ENCODE data around the gene MINDY2.

The MINDY2 gene

DNA sequence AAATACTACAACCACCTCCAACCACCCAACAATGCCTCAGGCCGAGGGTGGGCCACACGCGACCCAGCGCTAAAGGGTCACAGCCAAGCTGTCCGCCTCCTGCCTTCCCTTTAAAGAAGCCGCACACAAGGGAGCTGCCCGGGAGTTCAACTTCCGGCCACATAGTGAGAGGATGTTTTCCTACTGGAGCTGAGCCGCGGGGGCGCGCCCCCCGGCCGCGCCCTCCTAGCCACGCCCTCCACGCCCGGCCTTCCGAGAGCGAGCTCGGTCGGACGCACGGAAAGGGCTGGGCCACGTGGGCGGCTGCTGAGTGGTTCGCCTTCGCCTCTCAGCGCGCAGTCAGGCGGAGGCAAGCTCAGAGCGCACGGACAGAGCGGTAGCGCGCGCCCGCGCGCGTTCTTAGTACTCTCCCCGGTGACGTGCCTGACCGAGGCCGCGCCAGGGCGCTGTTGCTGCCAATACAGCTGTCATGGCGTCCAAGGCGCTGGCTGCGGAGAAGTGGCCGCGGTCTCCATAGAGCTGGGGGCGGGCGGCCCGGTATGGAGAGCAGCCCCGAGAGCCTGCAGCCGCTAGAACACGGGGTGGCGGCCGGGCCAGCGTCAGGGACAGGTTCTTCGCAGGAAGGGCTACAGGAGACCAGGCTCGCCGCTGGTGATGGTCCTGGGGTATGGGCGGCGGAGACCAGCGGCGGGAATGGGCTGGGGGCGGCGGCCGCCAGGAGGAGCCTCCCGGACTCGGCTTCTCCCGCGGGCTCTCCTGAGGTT, at the start of gene MINDY2:
TSS of gene MINDY2 (plus strand) at position 446 of the 764 bp plus-strand sequence. CDS start at position 540, 94 bp downstream.
- DNase-seq: peak; percentile 97

DNA sequence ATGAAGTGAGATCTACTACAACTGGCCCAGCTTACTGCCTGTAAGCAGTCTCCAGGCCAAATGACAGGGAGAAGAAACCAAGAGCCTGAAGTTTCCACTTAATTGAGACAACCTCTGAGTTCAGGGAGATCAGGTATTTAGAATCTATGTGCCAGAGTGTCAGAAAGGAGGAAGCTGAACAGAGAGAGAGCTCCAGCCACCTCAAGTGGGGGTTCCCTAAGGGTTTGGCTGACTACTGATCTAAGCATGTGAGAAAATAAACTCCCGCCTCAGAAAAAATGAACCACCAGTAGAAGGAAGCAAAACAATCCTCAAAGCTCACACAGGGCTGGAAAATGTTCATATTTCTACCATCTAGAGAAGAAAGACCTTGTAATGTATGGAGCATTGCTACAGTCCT, 46.6 kb upstream of the MINDY2 start:
- DNase-seq: peak; percentile 40

DNA sequence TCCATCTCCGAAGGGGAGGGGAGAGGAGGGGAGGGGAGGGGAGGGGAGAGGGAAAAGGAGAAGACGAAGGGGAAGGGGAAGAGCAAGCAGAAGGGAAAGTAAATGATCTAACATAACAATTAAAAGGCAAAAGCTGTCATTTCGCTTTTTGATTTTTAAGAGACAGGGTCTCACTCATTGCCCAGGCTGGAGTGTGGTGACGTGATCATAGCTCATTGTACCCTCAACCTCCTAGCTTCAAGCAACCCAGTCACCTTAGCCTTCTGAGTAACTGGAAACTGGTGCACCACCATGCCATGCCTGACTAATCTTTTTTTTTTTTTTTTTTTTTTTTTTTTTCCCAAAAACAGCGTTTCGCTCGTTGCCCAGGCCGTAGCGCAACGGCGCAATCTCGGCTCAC, 44.2 kb upstream of the MINDY2 start:
- no peak for DNase-seq

- DNase-seq: no peak
Measured at GRCh38 chr15:58731756-58732535, 39.2 kb upstream of the MINDY2 start.

DNA sequence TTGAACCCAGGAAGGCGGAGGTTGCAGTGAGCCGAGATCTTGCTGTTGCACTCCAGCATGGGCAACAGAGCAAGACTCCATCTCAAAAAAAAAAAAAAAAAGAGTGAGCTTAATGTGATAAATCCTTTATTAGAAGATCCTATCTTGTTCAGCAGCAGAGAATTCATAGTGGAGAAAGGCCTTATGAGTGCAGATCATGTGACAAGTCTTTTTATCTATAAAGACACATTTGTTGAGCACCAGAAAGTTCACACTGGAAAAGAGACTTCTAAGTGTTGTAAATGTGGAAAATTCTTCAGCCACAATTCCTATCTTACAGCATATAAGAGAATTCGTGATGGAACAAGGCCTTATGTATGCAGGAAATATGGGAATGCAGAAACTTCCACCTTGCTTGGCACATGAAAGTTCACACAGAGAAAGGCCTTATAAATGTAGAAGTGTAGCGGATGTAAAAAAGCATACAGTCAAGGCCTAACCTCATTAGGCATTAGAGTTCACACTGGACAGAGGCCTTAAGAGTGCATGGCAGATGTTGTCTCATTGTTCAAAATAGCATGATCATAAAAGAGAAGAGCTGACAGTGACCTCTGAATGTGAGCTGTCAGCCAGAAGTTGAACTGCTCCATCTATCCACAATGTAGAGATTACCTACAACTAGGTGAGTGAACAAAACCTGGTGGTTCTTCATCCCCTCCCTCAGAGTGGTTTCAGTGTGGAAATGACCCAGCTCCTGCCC, 38.3 kb upstream of the MINDY2 start:
- no peak for DNase-seq

DNA sequence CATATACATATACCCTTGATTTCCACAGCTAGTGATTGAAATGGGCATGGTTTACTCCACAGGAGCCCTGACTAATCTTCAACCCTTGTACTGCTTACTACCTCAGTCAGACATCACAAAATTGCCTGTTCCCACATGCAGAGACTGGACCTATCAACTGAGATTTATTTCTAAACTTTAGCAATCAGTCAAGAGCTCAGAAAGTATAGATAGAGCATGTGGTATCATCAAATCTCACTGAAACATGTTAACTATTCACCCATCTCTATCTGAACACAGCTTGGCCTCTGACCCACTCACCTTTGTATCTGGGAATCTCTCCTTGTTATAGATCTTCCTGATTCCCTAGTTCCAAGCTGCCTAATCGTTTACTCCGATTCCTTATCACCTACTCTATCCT, 36.2 kb upstream of the MINDY2 start:
- no peak for DNase-seq

- DNase-seq: no peak
Measured at GRCh38 chr15:58736018-58736643, 35.0 kb upstream of the MINDY2 start.

DNA sequence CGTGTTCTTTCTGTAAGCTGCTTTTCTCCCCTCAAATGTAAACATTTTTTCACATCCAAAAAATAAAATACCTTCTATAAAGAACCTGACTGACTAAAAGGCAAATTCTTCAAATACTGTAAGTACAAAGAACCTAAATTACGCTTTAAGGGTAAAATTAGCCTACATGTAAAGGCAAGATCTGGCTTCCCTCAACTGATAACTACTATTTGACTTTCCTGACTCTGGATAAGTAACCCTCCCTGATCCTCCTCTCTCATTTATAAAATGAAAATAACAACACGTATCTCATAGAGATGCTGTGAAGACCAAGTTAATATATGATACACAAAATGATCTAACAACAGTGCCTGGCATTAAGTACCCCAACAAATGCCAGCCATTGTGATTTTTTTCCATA, 33.8 kb upstream of the MINDY2 start:
- no peak for DNase-seq

DNA sequence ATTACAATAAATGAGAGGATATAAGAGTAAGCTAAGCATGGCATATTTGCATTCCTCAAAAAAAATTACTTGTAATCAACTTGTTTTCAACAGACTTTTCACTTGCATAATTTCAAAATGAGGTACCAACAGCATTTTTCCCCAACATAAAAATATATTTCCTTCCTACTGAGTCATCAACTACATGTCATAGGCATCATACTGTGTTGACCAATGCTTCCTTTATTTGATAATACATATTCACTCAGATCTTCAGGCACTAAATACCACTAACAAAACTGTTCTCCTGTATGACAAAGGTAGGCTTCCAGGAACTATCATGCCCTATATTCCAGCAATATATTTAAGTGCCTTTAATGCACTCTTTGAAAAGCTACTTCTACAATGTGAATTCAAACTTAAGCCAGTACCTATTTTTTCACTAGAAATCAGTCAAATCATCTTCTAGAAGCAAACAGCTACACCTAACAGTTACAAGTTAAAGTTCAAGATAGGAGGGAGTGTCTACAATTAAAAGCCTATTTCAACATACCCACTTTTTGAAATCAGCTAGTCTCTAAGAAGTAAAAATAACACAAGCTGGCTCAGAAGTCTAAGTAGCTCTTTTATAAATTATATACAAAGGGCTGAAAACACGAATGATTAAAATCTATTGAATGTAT, 32.9 kb upstream of the MINDY2 start:
- DNase-seq: no peak

DNA sequence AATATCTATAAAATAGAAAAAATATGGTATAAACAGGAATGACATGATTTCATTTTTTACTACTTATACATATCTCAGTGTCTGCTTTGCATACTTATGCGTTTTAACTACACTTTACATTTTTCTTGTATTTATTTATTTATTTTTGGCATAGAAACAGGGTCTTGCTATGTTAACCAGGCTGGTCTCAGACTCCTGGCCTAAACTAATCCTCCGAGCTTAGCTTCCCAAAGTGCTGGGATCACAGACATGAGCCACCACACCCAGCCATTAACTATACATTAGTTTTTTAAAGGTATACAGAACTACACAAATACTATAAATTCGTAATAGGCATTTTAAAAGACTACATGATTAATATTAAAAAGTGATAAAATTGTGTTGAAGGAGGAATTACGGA, 30.7 kb upstream of the MINDY2 start:
- no peak for DNase-seq

GRCh38 chr15:58741032-58741431, 30.1 kb upstream of the MINDY2 start:
- no peak for DNase-seq

DNA sequence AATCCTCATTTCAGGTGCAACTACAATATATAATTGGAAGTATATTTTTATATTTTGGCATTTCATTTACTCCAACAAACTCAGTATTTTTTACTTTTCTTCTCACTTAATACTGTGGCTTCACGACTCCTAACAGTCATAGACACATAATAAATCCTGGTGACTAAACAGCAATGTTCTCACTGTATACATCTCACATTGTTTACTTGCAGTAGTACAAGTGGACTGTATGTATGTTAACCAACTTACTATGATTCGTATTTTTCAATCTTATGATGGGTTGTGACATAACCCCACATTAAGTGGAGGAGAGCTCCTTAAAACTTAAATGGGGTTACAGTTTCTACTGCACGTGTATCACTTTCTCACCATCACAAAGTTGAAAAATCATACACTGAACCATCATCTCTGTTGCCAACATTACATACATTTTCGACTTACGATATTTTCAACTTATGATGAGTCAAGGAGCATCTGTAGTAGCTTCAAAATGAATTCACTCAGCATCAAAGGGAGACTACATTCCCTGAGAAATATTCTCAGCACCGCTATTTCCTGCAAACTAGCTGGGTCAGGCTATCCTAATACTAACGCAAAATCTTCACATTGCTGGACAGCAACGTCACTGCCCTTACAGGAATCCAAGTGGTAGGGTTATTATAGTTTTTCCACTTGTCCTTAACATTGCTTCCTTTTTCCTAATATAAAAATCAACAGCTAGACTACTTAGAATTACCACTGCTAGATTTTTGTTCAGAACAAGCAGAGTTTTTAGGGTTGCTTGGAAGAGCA, 28.9 kb upstream of the MINDY2 start:
- DNase-seq: no peak

GRCh38 chr15:58742819-58743502, 28.1 kb upstream of the MINDY2 start:
- no peak for DNase-seq

DNA sequence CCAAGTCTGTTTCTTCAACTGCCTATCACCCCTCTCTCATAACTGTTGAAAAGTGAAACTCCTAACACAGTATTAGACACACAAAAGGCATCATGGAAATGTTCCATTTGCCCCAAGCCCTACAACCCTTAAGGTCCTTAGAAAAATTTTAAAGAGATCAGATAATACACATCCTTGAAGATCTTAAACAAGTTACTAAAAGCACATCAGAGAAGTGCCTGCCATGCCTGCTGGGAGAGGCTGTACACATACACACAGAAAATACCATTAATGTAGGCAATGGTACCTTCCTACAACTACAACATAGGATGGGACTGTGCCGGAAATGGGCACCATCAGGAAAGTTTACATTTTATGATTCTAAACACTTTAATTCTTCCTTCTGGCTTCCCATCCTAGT, 24.9 kb upstream of the MINDY2 start:
- DNase-seq: no peak

- DNase-seq: no peak
Measured at GRCh38 chr15:58748040-58748851, 22.9 kb upstream of the MINDY2 start.

DNA sequence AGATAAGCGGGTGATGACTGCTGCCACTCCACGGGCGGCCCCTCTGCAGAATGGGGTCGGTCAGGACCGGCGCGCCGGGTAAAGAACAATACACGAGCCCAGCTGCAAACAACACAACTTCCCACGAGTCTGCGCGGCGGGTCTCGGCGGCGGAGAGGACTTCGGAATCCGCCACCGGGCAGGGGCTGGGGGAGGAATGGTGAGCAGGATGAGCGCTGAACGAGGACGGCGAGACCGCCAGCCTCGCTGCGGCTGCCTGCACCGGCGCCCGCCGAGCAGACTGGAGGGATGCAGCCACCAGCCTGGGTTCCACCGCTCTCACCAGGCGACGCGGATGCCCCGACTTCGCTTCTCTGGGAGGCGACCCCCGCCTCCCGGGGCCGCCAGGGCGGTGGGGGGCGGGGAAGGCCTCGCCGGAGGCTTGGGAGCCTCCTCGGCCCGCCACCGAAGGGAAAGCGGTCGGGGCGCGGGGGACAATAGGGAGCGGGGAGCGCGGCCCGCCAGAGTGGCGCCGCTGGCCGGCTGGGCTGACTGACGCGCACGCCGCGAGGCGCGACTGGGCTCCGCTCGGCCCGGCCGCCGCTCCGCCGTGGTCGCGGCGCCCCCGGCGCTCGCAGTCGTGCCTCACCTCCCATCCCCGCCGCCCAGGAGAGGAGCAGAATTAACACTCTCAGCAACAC, 22.1 kb upstream of the MINDY2 start:
- peak; percentile 12 for DNase-seq

- peak; percentile 97 for DNase-seq
Measured at GRCh38 chr15:58749532-58750337, 21.4 kb upstream of the MINDY2 start, which contains the start of gene ADAM10. Gene ADAM10 (minus strand): TSS chr15:58749707. CDS start chr15:58749534, 173 bp downstream.

DNA sequence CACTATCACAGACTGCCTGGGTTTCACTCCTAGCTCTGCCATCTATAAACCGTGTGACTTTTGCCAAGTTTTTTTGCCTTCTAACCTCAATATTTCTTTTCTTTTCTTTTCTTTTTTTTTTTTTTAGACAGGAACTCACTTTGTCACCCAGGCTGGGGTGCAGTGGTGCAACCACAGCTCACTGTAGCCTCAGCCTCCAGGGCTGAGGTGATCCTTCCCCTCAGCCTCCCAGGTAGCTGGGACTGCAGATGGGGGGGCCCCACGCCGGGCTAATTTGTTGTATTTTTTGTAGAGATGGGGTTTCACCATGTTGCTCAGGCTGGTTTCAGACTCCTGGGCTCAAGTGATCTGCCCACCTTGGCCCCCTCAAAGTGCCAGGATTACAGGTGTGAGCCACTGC, 18.4 kb upstream of the MINDY2 start:
- DNase-seq: no peak

GRCh38 chr15:58755350-58755749, 15.8 kb upstream of the MINDY2 start:
- no peak for DNase-seq
